Kidney epithelial cell (primary cell): Measurements from ENCODE around the gene FTMT. TPM values are rescaled to one million over a fixed set of nuclear protein-coding genes. Genes with fewer than 3 reads are reported as not detected.
"Not testable (repeated sequence)": the region's sequence is repeated elsewhere in the genome, so short reads cannot be mapped to it uniquely, and the experiment has no call there.

ENCODE experiments used
- DNase-seq: peaks from one replicate; pipeline ENCODE4 v3.0.0-alpha.2; 2010; ENCODE audit warnings: low read depth
- H3K27me3 ChIP-seq: 2 replicates; pipeline ENCODE4 v1.6.0; 2011; ENCODE audit warnings: low read length; ENCODE audit not compliant: control insufficient read depth, insufficient read depth
- H3K36me3 ChIP-seq: 2 replicates; pipeline ENCODE4 v1.5.1; 2011; ENCODE audit warnings: low read length; ENCODE audit not compliant: control insufficient read depth, insufficient read depth
- H3K4me3 ChIP-seq: 2 replicates; pipeline ENCODE4 v1.5.1; 2011; ENCODE audit warnings: low read depth, mild to moderate bottlenecking, control low read depth, low read length
- total RNA-seq: library from RNA; depleted of rRNA; stranded (reverse); fragments of >200 nt; gene quantifications from 2 replicates; pipeline ENCODE4 v1.2.3, GENCODE V29; 2015
- TF ChIP-seq, protein P1 (sequence below): IDR thresholded peaks from 2 replicates; pipeline ENCODE4 v1.5.1; 2011; ENCODE audit warnings: mild to moderate bottlenecking, moderate library complexity, low read length, control low read depth, inconsistent platforms; ENCODE audit not compliant: insufficient read depth, poor library complexity, severe bottlenecking

The FTMT gene
- not detected in 2 replicates for total RNA-seq

DNA sequence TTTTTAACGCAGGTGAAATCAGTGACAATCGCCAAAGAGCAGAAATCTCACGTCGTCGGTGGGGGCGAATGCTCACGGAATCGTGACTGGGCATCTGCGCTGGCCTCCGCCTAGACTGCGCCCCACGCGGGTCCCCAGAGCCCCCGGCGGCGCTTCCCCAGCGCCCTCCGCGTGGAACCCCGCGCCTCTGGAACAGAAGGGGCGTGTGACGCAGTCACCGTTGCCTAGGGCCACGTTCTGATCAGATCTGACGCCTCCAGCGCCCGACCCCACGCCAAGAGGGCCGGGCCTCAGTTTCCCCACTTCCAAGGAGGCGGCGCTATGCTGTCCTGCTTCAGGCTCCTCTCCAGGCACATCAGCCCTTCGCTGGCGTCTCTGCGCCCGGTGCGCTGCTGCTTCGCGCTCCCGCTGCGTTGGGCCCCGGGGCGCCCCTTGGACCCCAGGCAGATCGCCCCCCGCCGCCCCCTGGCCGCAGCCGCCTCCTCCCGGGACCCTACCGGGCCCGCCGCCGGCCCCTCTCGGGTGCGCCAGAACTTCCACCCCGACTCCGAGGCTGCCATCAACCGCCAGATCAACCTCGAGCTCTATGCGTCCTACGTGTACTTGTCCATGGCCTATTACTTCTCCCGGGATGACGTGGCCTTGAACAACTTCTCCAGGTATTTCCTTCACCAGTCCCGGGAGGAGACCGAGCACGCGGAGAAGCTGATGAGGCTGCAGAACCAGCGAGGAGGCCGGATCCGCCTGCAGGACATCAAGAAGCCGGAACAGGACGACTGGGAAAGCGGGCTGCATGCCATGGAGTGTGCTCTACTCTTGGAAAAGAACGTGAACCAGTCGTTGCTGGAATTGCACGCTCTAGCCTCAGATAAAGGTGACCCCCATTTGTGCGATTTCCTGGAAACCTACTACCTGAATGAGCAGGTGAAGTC, at the start of gene FTMT:
Gene FTMT (plus strand): TSS at position 240 of the 932 bp plus-strand sequence. CDS start 82 bp downstream, at position 322.
- H3K36me3 ChIP-seq, result no peaks in the 10 kb centered on the region
- TF ChIP-seq, protein P1, sequence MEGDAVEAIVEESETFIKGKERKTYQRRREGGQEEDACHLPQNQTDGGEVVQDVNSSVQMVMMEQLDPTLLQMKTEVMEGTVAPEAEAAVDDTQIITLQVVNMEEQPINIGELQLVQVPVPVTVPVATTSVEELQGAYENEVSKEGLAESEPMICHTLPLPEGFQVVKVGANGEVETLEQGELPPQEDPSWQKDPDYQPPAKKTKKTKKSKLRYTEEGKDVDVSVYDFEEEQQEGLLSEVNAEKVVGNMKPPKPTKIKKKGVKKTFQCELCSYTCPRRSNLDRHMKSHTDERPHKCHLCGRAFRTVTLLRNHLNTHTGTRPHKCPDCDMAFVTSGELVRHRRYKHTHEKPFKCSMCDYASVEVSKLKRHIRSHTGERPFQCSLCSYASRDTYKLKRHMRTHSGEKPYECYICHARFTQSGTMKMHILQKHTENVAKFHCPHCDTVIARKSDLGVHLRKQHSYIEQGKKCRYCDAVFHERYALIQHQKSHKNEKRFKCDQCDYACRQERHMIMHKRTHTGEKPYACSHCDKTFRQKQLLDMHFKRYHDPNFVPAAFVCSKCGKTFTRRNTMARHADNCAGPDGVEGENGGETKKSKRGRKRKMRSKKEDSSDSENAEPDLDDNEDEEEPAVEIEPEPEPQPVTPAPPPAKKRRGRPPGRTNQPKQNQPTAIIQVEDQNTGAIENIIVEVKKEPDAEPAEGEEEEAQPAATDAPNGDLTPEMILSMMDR, result no peak
- H3K4me3 ChIP-seq, result no peak within 1 kb of the TSS
- no peaks in the 10 kb centered on the region for H3K27me3 ChIP-seq
- DNase-seq, result no peak

DNA sequence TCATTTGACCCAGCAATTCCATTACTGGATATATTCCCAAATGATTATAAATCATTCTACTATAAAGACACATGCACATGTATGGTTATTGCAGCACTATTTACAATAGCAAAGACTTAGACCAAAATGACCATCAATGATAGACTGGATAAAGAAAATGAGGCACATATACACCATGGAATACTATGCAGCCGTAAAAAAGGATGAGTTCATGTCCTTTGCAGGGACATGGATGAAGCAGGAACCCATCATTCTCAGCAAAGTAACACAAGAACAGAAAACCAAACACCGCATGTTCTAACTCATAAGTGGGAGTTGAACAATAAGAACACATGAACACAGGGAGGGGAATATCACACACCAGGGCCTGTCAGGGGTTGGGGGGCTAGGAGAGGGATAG, 46.4 kb upstream of the FTMT start:
- DNase-seq, H3K4me3 ChIP-seq, H3K27me3 ChIP-seq, H3K36me3 ChIP-seq: not testable (repeated sequence)

DNA sequence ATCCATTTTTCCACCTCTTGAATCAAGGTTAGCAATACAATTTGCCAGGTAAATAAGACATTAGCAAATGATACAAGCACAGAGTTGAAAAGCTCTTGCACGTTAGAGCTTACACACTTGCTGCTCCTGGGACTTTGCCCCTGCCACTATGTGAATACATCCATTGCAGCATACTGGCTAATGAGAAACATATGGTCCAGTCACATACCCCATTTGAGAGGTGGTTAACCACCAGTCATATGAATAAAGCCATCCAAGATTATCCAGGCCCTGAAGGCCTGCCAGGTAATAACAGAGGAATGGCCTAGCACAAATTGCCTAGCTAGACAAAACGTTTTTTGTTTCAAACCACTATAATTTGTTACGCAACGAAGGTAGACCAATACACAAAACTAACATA, 45.8 kb upstream of the FTMT start:
- Histone ChIP-seq H3K27me3 (no peaks in the 10 kb centered on the region), H3K36me3 (no peaks in the 10 kb centered on the region), H3K4me3 (no peak overlapping the region)
- no peak for DNase-seq
- TF ChIP-seq, protein P1, result no peak

DNA sequence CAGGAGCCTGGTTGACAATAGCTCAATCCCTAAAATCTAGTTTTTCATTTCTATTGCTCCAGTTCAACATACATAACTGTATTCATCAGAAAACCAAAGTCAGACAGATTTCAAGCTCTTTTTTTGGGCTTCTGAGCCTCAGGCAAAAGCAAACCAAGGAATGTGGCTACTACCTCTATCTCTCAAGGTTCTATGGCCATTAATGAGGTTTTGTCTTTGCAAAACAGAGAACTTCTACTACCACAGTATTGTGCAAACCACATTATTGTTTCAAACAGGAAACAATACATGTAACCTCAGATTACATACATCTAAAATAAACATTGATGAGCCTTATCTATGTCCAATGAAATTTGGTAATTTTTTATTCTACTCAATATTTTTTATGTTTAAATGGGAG, 35.5 kb upstream of the FTMT start:
- TF ChIP-seq, protein P1, result no peak
- Histone ChIP-seq H3K36me3 (no peaks in the 10 kb centered on the region), H3K27me3 (no peaks in the 10 kb centered on the region), H3K4me3 (no peak overlapping the region)
- no peak for DNase-seq

DNA sequence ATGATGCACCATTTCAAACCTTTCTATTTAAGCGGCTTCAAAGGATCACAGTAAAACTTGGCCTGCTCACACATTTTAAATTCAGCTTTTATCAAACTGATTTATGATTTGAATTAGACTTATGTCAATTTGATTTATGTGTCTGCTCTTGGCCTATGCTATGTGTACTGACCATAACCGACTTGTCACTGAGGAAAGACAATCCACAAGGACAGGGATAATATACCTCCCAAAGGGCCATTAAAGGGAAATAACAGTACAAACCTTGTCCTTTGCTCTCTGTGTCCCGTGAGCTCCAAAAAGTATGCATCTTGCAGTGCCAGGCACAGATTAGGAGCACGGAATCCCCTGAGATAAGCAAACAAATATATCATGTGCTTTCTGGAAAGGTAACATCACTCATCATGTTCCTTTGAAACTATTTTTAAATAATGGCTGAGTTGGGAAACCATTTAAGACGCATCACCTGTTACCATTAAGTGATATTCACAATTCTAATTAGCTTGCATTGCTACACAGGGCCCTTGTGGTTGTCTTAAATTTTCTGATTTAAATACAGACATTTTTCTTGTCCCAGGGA, 31.9 kb upstream of the FTMT start:
- Histone ChIP-seq H3K4me3 (no peak overlapping the region), H3K36me3 (no peaks in the 10 kb centered on the region), H3K27me3 (no peaks in the 10 kb centered on the region)
- TF ChIP-seq, protein P1, result no peak
- no peak for DNase-seq

DNA sequence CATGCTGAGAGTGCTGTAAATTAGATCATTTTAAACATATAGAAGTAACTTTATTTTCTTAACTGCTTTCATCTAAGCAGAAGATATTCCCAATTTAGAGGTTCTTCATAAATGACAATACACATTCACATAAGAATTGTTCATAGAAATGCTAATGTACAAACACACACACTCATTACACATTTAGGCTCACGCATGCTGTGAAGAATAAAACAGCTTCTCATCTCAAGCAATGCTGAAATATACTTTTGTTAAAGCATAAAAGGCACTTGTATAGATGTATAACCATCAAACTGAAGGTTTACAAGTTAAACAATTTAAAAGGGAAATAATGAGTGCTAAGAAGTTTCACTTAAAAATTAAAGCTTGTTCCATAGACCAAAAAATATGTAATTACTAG, 18.1 kb upstream of the FTMT start:
- Histone ChIP-seq H3K4me3 (no peak overlapping the region), H3K27me3 (no peaks in the 10 kb centered on the region), H3K36me3 (no peaks in the 10 kb centered on the region)
- TF ChIP-seq, protein P1, result no peak
- no peak for DNase-seq
